Measurements from ENCODE around the gene TNNC1.

- TF ChIP-seq CTCF (IDR thresholded peaks at IDR 0.05; ENCODE audit: poor library complexity, severe bottlenecking) (no peak), EZH2 (IDR thresholded peaks at IDR 0.05; ENCODE audit: borderline replicate concordance, insufficient read depth, low read length, poor library complexity, severe bottlenecking) (no peak), EP300 (conservative IDR thresholded peaks at IDR 0.05; ENCODE audit: poor library complexity, severe bottlenecking) (no peak)
- TF ChIP-seq, protein P1, sequence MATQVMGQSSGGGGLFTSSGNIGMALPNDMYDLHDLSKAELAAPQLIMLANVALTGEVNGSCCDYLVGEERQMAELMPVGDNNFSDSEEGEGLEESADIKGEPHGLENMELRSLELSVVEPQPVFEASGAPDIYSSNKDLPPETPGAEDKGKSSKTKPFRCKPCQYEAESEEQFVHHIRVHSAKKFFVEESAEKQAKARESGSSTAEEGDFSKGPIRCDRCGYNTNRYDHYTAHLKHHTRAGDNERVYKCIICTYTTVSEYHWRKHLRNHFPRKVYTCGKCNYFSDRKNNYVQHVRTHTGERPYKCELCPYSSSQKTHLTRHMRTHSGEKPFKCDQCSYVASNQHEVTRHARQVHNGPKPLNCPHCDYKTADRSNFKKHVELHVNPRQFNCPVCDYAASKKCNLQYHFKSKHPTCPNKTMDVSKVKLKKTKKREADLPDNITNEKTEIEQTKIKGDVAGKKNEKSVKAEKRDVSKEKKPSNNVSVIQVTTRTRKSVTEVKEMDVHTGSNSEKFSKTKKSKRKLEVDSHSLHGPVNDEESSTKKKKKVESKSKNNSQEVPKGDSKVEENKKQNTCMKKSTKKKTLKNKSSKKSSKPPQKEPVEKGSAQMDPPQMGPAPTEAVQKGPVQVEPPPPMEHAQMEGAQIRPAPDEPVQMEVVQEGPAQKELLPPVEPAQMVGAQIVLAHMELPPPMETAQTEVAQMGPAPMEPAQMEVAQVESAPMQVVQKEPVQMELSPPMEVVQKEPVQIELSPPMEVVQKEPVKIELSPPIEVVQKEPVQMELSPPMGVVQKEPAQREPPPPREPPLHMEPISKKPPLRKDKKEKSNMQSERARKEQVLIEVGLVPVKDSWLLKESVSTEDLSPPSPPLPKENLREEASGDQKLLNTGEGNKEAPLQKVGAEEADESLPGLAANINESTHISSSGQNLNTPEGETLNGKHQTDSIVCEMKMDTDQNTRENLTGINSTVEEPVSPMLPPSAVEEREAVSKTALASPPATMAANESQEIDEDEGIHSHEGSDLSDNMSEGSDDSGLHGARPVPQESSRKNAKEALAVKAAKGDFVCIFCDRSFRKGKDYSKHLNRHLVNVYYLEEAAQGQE (IDR thresholded peaks at IDR 0.05; ENCODE audit: borderline replicate concordance), result no peak
Observed at GRCh38 chr3:52469001-52469400, 15.2 kb upstream of the TNNC1 start.

Data from neural cell (in vitro differentiated cells).